Stimulated activated CD8-positive, alpha-beta memory T cell treated with anti-CD3 and anti-CD28 coated beads, Interleukin-4, amount 100 ng/mL, for 48 hours (primary cell): ENCODE data around the gene IGIP.

Experiments used
- DNase-seq: peaks from one replicate; pipeline ENCODE4 v3.0.0-alpha.2; 2020

Gene IGIP

GRCh38 chr5:140111859-140112551 is 13.7 kb upstream of the IGIP start:
- no peak for DNase-seq

- no peak for DNase-seq
Observed at GRCh38 chr5:140112685-140113179, 13.0 kb upstream of the IGIP start.

GRCh38 chr5:140113180-140113698 is 12.5 kb upstream of the IGIP start:
- peak; percentile 49 for DNase-seq

GRCh38 chr5:140113699-140114263 is 12.0 kb upstream of the IGIP start, which contains the start of gene PURA:
Gene PURA, plus strand, starts transcription at chr5:140114109. Its CDS starts 73 bp downstream, at chr5:140114182.
- peak; percentile 97 for DNase-seq

GRCh38 chr5:140114341-140115185 is 11.2 kb upstream of the IGIP start:
- DNase-seq, result peak; percentile 66

- no peak for DNase-seq
Observed at GRCh38 chr5:140115186-140115500, 10.6 kb upstream of the IGIP start.

GRCh38 chr5:140116716-140117115 is 9.0 kb upstream of the IGIP start:
- no peak for DNase-seq

GRCh38 chr5:140117523-140117922 is 8.2 kb upstream of the IGIP start:
- no peak for DNase-seq

- no peak for DNase-seq
Observed at GRCh38 chr5:140118302-140118936, 7.3 kb upstream of the IGIP start.

- no peak for DNase-seq
Observed at GRCh38 chr5:140126315-140127012, 727 bp downstream of the IGIP start.

GRCh38 chr5:140128376-140128775 is 2.6 kb downstream of the IGIP start:
- DNase-seq, result no peak

GRCh38 chr5:140130949-140131733 is 5.4 kb downstream of the IGIP start:
- no peak for DNase-seq

- no peak for DNase-seq
Observed at GRCh38 chr5:140131967-140132409, 6.3 kb downstream of the IGIP start.

- DNase-seq, result no peak
Observed at GRCh38 chr5:140133514-140134167, 7.9 kb downstream of the IGIP start.

- no peak for DNase-seq
Observed at GRCh38 chr5:140134277-140134935, 8.7 kb downstream of the IGIP start.

- no peak for DNase-seq
Observed at GRCh38 chr5:140135127-140135526, 9.4 kb downstream of the IGIP start.

GRCh38 chr5:140136624-140137023 is 10.9 kb downstream of the IGIP start:
- no peak for DNase-seq

- DNase-seq, result no peak
Observed at GRCh38 chr5:140140435-140140834, 14.7 kb downstream of the IGIP start.

GRCh38 chr5:140141241-140141640 is 15.5 kb downstream of the IGIP start:
- no peak for DNase-seq

- no peak for DNase-seq
Observed at GRCh38 chr5:140142246-140142645, 16.5 kb downstream of the IGIP start.
